H9 (cell line): ENCODE data around the gene PERM1. TPM values are rescaled to one million over a fixed set of nuclear protein-coding genes. Genes with fewer than 3 reads are reported as not detected.

Experiments
- DNase-seq: peaks from one replicate; pipeline ENCODE4 v3.0.0-alpha.2; 2017
- H2AFZ ChIP-seq: one replicate; pipeline ENCODE4 v1.6.1; 2013; ENCODE audit warnings: mild to moderate bottlenecking, low read length, control low read depth, moderate library complexity
- H2AK5ac ChIP-seq: 2 replicates; pipeline ENCODE4 v1.6.1; 2013; ENCODE audit warnings: low read length, control low read depth, mixed read lengths; ENCODE audit not compliant: insufficient read length
- H2BK120ac ChIP-seq: one replicate; pipeline ENCODE4 v1.6.1; 2013; ENCODE audit warnings: low read depth, mild to moderate bottlenecking, low read length, control low read depth, inconsistent platforms; ENCODE audit not compliant: poor library complexity, severe bottlenecking
- H2BK12ac ChIP-seq: 2 replicates; pipeline ENCODE4 v1.6.1; 2013; ENCODE audit warnings: low read length, control low read depth, mixed read lengths, low read depth; ENCODE audit not compliant: insufficient read length
- H2BK15ac ChIP-seq: 2 replicates; pipeline ENCODE4 v1.6.1; 2013; ENCODE audit warnings: low read depth, low read length, control low read depth
- H2BK20ac ChIP-seq: one replicate; pipeline ENCODE4 v1.6.1; 2013; ENCODE audit warnings: low read depth, mild to moderate bottlenecking, low read length, control low read depth, inconsistent platforms; ENCODE audit not compliant: poor library complexity, severe bottlenecking
- H2BK5ac ChIP-seq: 2 replicates; pipeline ENCODE4 v1.6.1; 2013; ENCODE audit warnings: low read length, control low read depth, mixed read lengths; ENCODE audit not compliant: insufficient read length
- H3K14ac ChIP-seq: 2 replicates; pipeline ENCODE4 v1.6.1; 2013; ENCODE audit warnings: low read length, control low read depth; ENCODE audit not compliant: insufficient read depth
- H3K18ac ChIP-seq: 2 replicates; pipeline ENCODE4 v1.6.1; 2013; ENCODE audit warnings: low read depth, mild to moderate bottlenecking, mixed read lengths, low read length, control low read depth; ENCODE audit not compliant: insufficient read length
- H3K23ac ChIP-seq: 2 replicates; pipeline ENCODE4 v1.6.1; 2013; ENCODE audit warnings: low read length, control low read depth, mixed read lengths, low read depth; ENCODE audit not compliant: insufficient read length
- H3K23me2 ChIP-seq: 2 replicates; pipeline ENCODE4 v1.6.1; 2013; ENCODE audit warnings: low read depth, mild to moderate bottlenecking, mixed read lengths, low read length, control low read depth; ENCODE audit not compliant: insufficient read length, poor library complexity, severe bottlenecking
- H3K27ac ChIP-seq: 2 replicates; pipeline ENCODE4 v1.5.1; 2013; ENCODE audit warnings: low read length, control low read depth, mixed read lengths, low read depth; ENCODE audit not compliant: insufficient read length
- H3K27me3 ChIP-seq: 2 replicates; pipeline ENCODE4 v1.6.1; 2013; ENCODE audit warnings: low read length, control low read depth, inconsistent platforms; ENCODE audit not compliant: insufficient read depth
- H3K4ac ChIP-seq: 2 replicates; pipeline ENCODE4 v1.6.1; 2013; ENCODE audit warnings: low read depth, mild to moderate bottlenecking, control low read depth, inconsistent platforms, low read length, moderate library complexity
- H3K4me1 ChIP-seq: 2 replicates; pipeline ENCODE4 v1.6.1; 2013; ENCODE audit warnings: low read length, control low read depth, inconsistent platforms; ENCODE audit not compliant: insufficient read depth
- H3K4me2 ChIP-seq: 2 replicates; pipeline ENCODE4 v1.6.1; 2013; ENCODE audit warnings: low read length, control low read depth, mixed read lengths; ENCODE audit not compliant: insufficient read length, insufficient read depth
- H3K56ac ChIP-seq: 2 replicates; pipeline ENCODE4 v1.6.1; 2013; ENCODE audit warnings: low read depth, mild to moderate bottlenecking, mixed read lengths, low read length, control low read depth; ENCODE audit not compliant: insufficient read length
- H3K79me1 ChIP-seq: 2 replicates; pipeline ENCODE4 v1.6.1; 2013; ENCODE audit warnings: low read depth, mild to moderate bottlenecking, moderate library complexity, low read length, control low read depth, inconsistent platforms; ENCODE audit not compliant: insufficient read depth, poor library complexity, severe bottlenecking
- H3K79me2 ChIP-seq: 2 replicates; pipeline ENCODE4 v1.6.1; 2013; ENCODE audit warnings: low read length, control low read depth, inconsistent platforms; ENCODE audit not compliant: insufficient read depth
- H3K9ac ChIP-seq: 2 replicates; pipeline ENCODE4 v1.6.1; 2013; ENCODE audit warnings: low read length, control low read depth, mixed read lengths; ENCODE audit not compliant: insufficient read length; ENCODE audit errors: extremely low read depth
- H3K9me3 ChIP-seq: one replicate; pipeline ENCODE4 v1.6.1; 2013; ENCODE audit warnings: low read depth, low read length, inconsistent platforms; ENCODE audit not compliant: control insufficient read depth
- H3T11ph ChIP-seq: one replicate; pipeline ENCODE4 v1.6.1; 2013; ENCODE audit warnings: mild to moderate bottlenecking, low read length, control low read depth, inconsistent platforms
- H4K20me1 ChIP-seq: one replicate; pipeline ENCODE4 v1.6.1; 2013; ENCODE audit not compliant: control insufficient read depth, insufficient read length, insufficient read depth
- H4K5ac ChIP-seq: 2 replicates; pipeline ENCODE4 v1.6.1; 2013; ENCODE audit warnings: low read depth, mild to moderate bottlenecking, mixed read lengths, low read length, control low read depth; ENCODE audit not compliant: insufficient read length
- H4K8ac ChIP-seq: replicated peaks from 2 replicates; pipeline ENCODE4 v1.6.1; 2013; ENCODE audit warnings: low read length, control low read depth, mixed read lengths, low read depth; ENCODE audit not compliant: insufficient read length
- H4K91ac ChIP-seq: 2 replicates; pipeline ENCODE4 v1.6.1; 2013; ENCODE audit warnings: low read depth, mild to moderate bottlenecking, moderate library complexity, mixed read lengths, low read length, control low read depth; ENCODE audit not compliant: insufficient read length
- H3K27ac Mint-ChIP-seq, 3 experiments: 2 replicates in 2 of 3; 3 replicates in 1 of 3; pipeline ENCODE4 v1.8.0; 2020 to 2021; ENCODE audit warnings: mixed read lengths in 3 of 3, mild to moderate bottlenecking in 1 of 3, moderate library complexity in 1 of 3
- H3K27me3 Mint-ChIP-seq: 2 replicates; pipeline ENCODE4 v1.8.0; 2021; ENCODE audit warnings: low read depth, mild to moderate bottlenecking, moderate library complexity, mixed read lengths
- H3K36me3 Mint-ChIP-seq, 3 experiments: 2 replicates in 2 of 3; 3 replicates in 1 of 3; pipeline ENCODE4 v1.8.0; 2020 to 2021; ENCODE audit warnings: low read depth in 3 of 3, mixed read lengths in 3 of 3; ENCODE audit not compliant: insufficient read depth in 1 of 3
- H3K4me1 Mint-ChIP-seq, 2 experiments: 2 replicates each; pipeline ENCODE4 v1.8.0; 2020; ENCODE audit warnings: mixed read lengths in 2 of 2
- H3K4me3 Mint-ChIP-seq, 2 experiments: 2 replicates in 1 of 2; 3 replicates in 1 of 2; pipeline ENCODE4 v1.8.0; 2020 to 2021; ENCODE audit warnings: mild to moderate bottlenecking in 2 of 2, mixed read lengths in 2 of 2, moderate library complexity in 1 of 2
- H3K9me3 Mint-ChIP-seq, 2 experiments: 2 replicates in 1 of 2; 3 replicates in 1 of 2; pipeline ENCODE4 v1.8.0; 2020; ENCODE audit warnings: mild to moderate bottlenecking in 2 of 2, mixed read lengths in 2 of 2, moderate library complexity in 1 of 2
- CTCF ChIP-seq: fragments of 200-600 bp; sonication (generic); conservative IDR thresholded peaks from 3 replicates; pipeline ENCODE4 v1.8.0; 2021; ENCODE audit warnings: antibody characterized with exemption, mild to moderate bottlenecking
- WGBS: extraction: QIAGEN DNeasy Blood & Tissue Kit; methylation state at CpG from one replicate; pipeline ENCODE4 v1.1.7; 2013; ENCODE audit warnings: missing lambda C conversion rate, low lambda C conversion rate, mixed read lengths; ENCODE audit not compliant: insufficient read length; ENCODE audit errors: extremely low coverage; 5-methylcytosine and 5-hydroxymethylcytosine counted together
- total RNA-seq: library from RNA; stranded (reverse); gene quantifications from 2 replicates; pipeline ENCODE4 v1.2.1, GENCODE V29; 2021

PERM1 gene
- total RNA-seq, 1 experiment from 2014 or later = not detected

- H4K5ac ChIP-seq = no peak overlapping the region
- H3K79me2 ChIP-seq = no peaks in the 10 kb centered on the region
- H3K4ac ChIP-seq = no peak overlapping the region
- no peaks in the 10 kb centered on the region for H3K9me3 ChIP-seq
- H2BK12ac ChIP-seq = no peak overlapping the region
- H2BK120ac ChIP-seq = no peak overlapping the region
- no peak overlapping the region for H3T11ph ChIP-seq
- no peaks in the 10 kb centered on the region for H3K79me1 ChIP-seq
- no peaks in the 10 kb centered on the region for H4K20me1 ChIP-seq
- no peak overlapping the region for H3K18ac ChIP-seq
- no peak overlapping the region for H3K14ac ChIP-seq
- H3K23me2 ChIP-seq = no peaks in the 10 kb centered on the region
- H3K56ac ChIP-seq = no peak overlapping the region
- H3K9me3 Mint-ChIP-seq = peaks cover 4 to 6% of the 10 kb centered on the region in 2 experiments
- peaks cover 0 to 6% (median 4%) of the 10 kb centered on the region in 3 experiments; a peak in 4 of 7 replicates for H3K36me3 Mint-ChIP-seq
- no peak overlapping the region for H2BK15ac ChIP-seq
- WGBS = no CpG with 5 or more reads among the region's 35 CpGs
- no peak for DNase-seq
- TF ChIP-seq CTCF = no peak
- H3K27me3 ChIP-seq = peaks cover 2% of the 10 kb centered on the region; the same call in 1 of the 2 replicates
- H3K4me1 ChIP-seq = no peaks in the 10 kb centered on the region
- peaks cover 66% of the 10 kb centered on the region for H3K27me3 Mint-ChIP-seq
- peaks cover 1 to 6% of the 10 kb centered on the region in 2 experiments; a peak in 3 of 4 replicates for H3K4me1 Mint-ChIP-seq
- no peak overlapping the region for H2AFZ ChIP-seq
- H2AK5ac ChIP-seq = no peak overlapping the region
- no peak overlapping the region for H2BK5ac ChIP-seq
- H3K9ac ChIP-seq = no peak overlapping the region
- H3K23ac ChIP-seq = no peak overlapping the region
- no peak overlapping the region for H3K27ac Mint-ChIP-seq
- H4K91ac ChIP-seq = no peak overlapping the region
- no peak overlapping the region for H3K27ac ChIP-seq
- H3K4me3 Mint-ChIP-seq = no peak overlapping the region
- H3K4me2 ChIP-seq = no peak overlapping the region
- no peak overlapping the region for H2BK20ac ChIP-seq
- H4K8ac ChIP-seq = no peak overlapping the region
These were observed 1.1 kb downstream of the PERM1 start for GRCh38 chr1:980602-981395.
